H1 (cell line): ENCODE data around the gene ZACN. TPM values are rescaled to one million over a fixed set of nuclear protein-coding genes. Genes with fewer than 3 reads are reported as not detected.

Experiments
- CTCF ChIA-PET: fragments of 300-600 bp; sonication (Branson Sonifier 250); formaldehyde crosslinking; loops from one replicate; lab custom pipeline; 2021; ENCODE audit not compliant: partially characterized antibody; lab: Charles Lee
- POLR2A ChIA-PET: fragments of 300-600 bp; sonication (Branson Sonifier 250); formaldehyde crosslinking; loops from one replicate; lab custom pipeline; 2021; ENCODE audit warnings: inconsistent platforms; ENCODE audit not compliant: partially characterized antibody; lab: Charles Lee
- DNase-seq, 2 experiments: peaks; one replicate each; pipeline versions ENCODE4 v3.0.0 to v3.0.0-alpha.2; 2010 to 2022; ENCODE audit warnings: low spot score in 2 of 2, low read depth in 1 of 2, mixed read lengths in 1 of 2
- FAIRE-seq: peaks from 2 replicates; lab custom pipeline; 2011; peaks lifted over from hg19 to GRCh38; lab: Jason Lieb, UNC
- H2AFZ ChIP-seq: 2 replicates; pipeline ENCODE4 v1.8.1; 2012; ENCODE audit warnings: low read length, inconsistent platforms
- H2AK5ac ChIP-seq: 2 replicates; pipeline ENCODE4 v1.6.1; 2013; ENCODE audit warnings: low read depth, low read length
- H2BK120ac ChIP-seq: replicated peaks from 2 replicates; pipeline ENCODE3; 2013; ENCODE audit warnings: low read depth, low read length, inconsistent platforms
- H2BK12ac ChIP-seq: 2 replicates; pipeline ENCODE4 v1.6.1; 2013; ENCODE audit warnings: low read depth, low read length
- H2BK15ac ChIP-seq: 2 replicates; pipeline ENCODE4 v1.6.1; 2013; ENCODE audit warnings: low read length
- H2BK20ac ChIP-seq: 2 replicates; pipeline ENCODE4 v1.6.1; 2013; ENCODE audit warnings: low read length
- H2BK5ac ChIP-seq: 2 replicates; pipeline ENCODE4 v1.6.1; 2013; ENCODE audit warnings: low read depth, low read length
- H3K14ac ChIP-seq: 2 replicates; pipeline ENCODE4 v1.6.1; 2013; ENCODE audit warnings: inconsistent platforms; ENCODE audit not compliant: insufficient read length
- H3K18ac ChIP-seq: 2 replicates; pipeline ENCODE4 v1.6.1; 2013; ENCODE audit warnings: low read length; ENCODE audit errors: extremely low read depth
- H3K23ac ChIP-seq: 2 replicates; pipeline ENCODE4 v1.6.1; 2013; ENCODE audit warnings: inconsistent platforms; ENCODE audit not compliant: insufficient read length
- H3K23me2 ChIP-seq: 2 replicates; pipeline ENCODE4 v1.6.1; 2013; ENCODE audit warnings: low read depth, low read length
- H3K27ac ChIP-seq: 2 replicates; pipeline ENCODE4 v1.6.1; 2011; ENCODE audit warnings: low read depth, low read length, inconsistent platforms
- H3K27me3 ChIP-seq, 4 experiments: replicated peaks in 1 of 4; 1 replicate in 1 of 4; 2 replicates in 3 of 4; pipeline versions ENCODE4 v1.6.1 to v1.8.1; 2011 to 2013; ENCODE audit warnings: low read length in 3 of 4, mild to moderate bottlenecking in 3 of 4, inconsistent platforms in 2 of 4, mixed read lengths in 2 of 4, moderate library complexity in 1 of 4; ENCODE audit not compliant: control insufficient read depth in 3 of 4, insufficient read depth in 3 of 4; ENCODE audit errors: extremely low read depth in 1 of 4
- H3K36me3 ChIP-seq, 4 experiments: 2 replicates each; pipeline versions ENCODE4 v1.6.1 to v1.8.1; 2011 to 2013; ENCODE audit warnings: mild to moderate bottlenecking in 4 of 4, low read length in 3 of 4, moderate library complexity in 2 of 4, control low read depth in 1 of 4, inconsistent platforms in 1 of 4; ENCODE audit not compliant: insufficient read depth in 4 of 4, control insufficient read depth in 2 of 4
- H3K4ac ChIP-seq: replicated peaks from 2 replicates; pipeline ENCODE3; 2013; ENCODE audit warnings: low read length, low read depth, mixed read lengths, inconsistent platforms; ENCODE audit not compliant: insufficient read length
- H3K4me1 ChIP-seq, 4 experiments: replicated peaks in 1 of 4; 1 replicate in 1 of 4; 2 replicates in 3 of 4; pipeline versions ENCODE4 v1.6.1 to v1.8.1; 2011 to 2013; ENCODE audit warnings: low read length in 3 of 4, inconsistent platforms in 2 of 4, mixed read lengths in 1 of 4; ENCODE audit not compliant: insufficient read depth in 4 of 4, control insufficient read depth in 3 of 4
- H3K4me2 ChIP-seq, 2 experiments: 2 replicates each; pipeline versions ENCODE4 v1.6.1 to v1.8.1; 2011 to 2013; ENCODE audit warnings: low read depth in 2 of 2, low read length in 2 of 2, control low read depth in 1 of 2, inconsistent platforms in 1 of 2, mild to moderate bottlenecking in 1 of 2; ENCODE audit not compliant: insufficient read depth in 1 of 2
- H3K4me3 ChIP-seq, 4 experiments: fragments of 200-600, 300-600 bp in 1 of 4; sonication (generic), shearing (Covaris generic), sonication (Bioruptor Twin) in 1 of 4; 2 replicates each; pipeline versions ENCODE4 v1.5.1 to v1.8.1; 2011 to 2016; ENCODE audit warnings: low read length in 4 of 4, low read depth in 3 of 4, control low read depth in 2 of 4, inconsistent platforms in 2 of 4, mild to moderate bottlenecking in 2 of 4, mixed read lengths in 1 of 4, moderate library complexity in 1 of 4; ENCODE audit not compliant: insufficient read depth in 2 of 4; ENCODE audit errors: extremely low read depth in 1 of 4
- H3K56ac ChIP-seq: replicated peaks from 2 replicates; pipeline ENCODE3; 2013; ENCODE audit warnings: low read depth, mild to moderate bottlenecking, mixed read lengths, low read length, inconsistent platforms; ENCODE audit not compliant: insufficient read length
- H3K79me1 ChIP-seq: 2 replicates; pipeline ENCODE4 v1.6.1; 2013; ENCODE audit warnings: low read depth, low read length, control low read depth
- H3K79me2 ChIP-seq, 2 experiments: 2 replicates each; pipeline versions ENCODE4 v1.6.1 to v1.8.1; 2012 to 2013; ENCODE audit warnings: low read length in 2 of 2, mild to moderate bottlenecking in 2 of 2, inconsistent platforms in 1 of 2; ENCODE audit not compliant: insufficient read depth in 2 of 2, control insufficient read depth in 1 of 2
- H3K9ac ChIP-seq, 4 experiments: replicated peaks in 1 of 4; 1 replicate in 1 of 4; 2 replicates in 3 of 4; pipeline versions ENCODE4 v1.6.1 to v1.8.1; 2011 to 2013; ENCODE audit warnings: low read depth in 3 of 4, low read length in 3 of 4, control low read depth in 2 of 4, mild to moderate bottlenecking in 2 of 4, moderate library complexity in 2 of 4, inconsistent platforms in 1 of 4; ENCODE audit errors: extremely low read depth in 1 of 4
- H3K9me3 ChIP-seq, 2 experiments: 2 replicates each; pipeline versions ENCODE4 v1.6.1 to v1.8.1; 2012 to 2013; ENCODE audit warnings: mild to moderate bottlenecking in 2 of 2, moderate library complexity in 2 of 2, control low read depth in 1 of 2, inconsistent platforms in 1 of 2, low read depth in 1 of 2, low read length in 1 of 2, mixed read lengths in 1 of 2; ENCODE audit not compliant: insufficient read depth in 2 of 2
- H4K20me1 ChIP-seq, 2 experiments: replicated peaks in 1 of 2; 2 replicates each; pipeline versions ENCODE3 to v1.8.1; 2011 to 2013; ENCODE audit warnings: inconsistent platforms in 2 of 2, low read length in 2 of 2, mild to moderate bottlenecking in 1 of 2; ENCODE audit not compliant: insufficient read depth in 2 of 2, control insufficient read depth in 1 of 2
- H4K5ac ChIP-seq: 2 replicates; pipeline ENCODE4 v1.6.1; 2013; ENCODE audit warnings: low read length, low read depth, mixed read lengths, inconsistent platforms; ENCODE audit not compliant: insufficient read length
- H4K8ac ChIP-seq: 2 replicates; pipeline ENCODE4 v1.8.0; 2013; ENCODE audit warnings: mild to moderate bottlenecking, moderate library complexity, low read length, inconsistent platforms; ENCODE audit not compliant: insufficient read depth; ENCODE audit errors: extremely low read depth
- H4K91ac ChIP-seq: replicated peaks from 2 replicates; pipeline ENCODE3; 2013; ENCODE audit warnings: low read length, mixed read lengths, inconsistent platforms; ENCODE audit not compliant: insufficient read length
- ASH2L ChIP-seq: fragments of 200-600, 300-600 bp; sonication (generic); IDR thresholded peaks from one replicate; pipeline ENCODE4 v1.7.1; 2017; ENCODE audit warnings: low read length
- CEBPB ChIP-seq: IDR thresholded peaks from 2 replicates; pipeline ENCODE4 v1.6.1; 2012; ENCODE audit warnings: low read depth, low read length
- CHD2 ChIP-seq: IDR thresholded peaks from 2 replicates; pipeline ENCODE4 v1.6.1; 2012; ENCODE audit warnings: low read length, improper control_type of control experiment
- GTF2F1 ChIP-seq: IDR thresholded peaks from 2 replicates; pipeline ENCODE4 v1.6.1; 2012; ENCODE audit warnings: low read depth, low read length, improper control_type of control experiment, borderline replicate concordance
- HDAC6 ChIP-seq: IDR thresholded peaks from one replicate; pipeline ENCODE4 v1.7.1; 2012; ENCODE audit warnings: low read depth, mild to moderate bottlenecking, inconsistent platforms, low read length, moderate library complexity
- POLR2AphosphoS5 ChIP-seq: IDR thresholded peaks from 2 replicates; pipeline ENCODE4 v1.6.1; 2011; ENCODE audit warnings: low read depth, low read length
- SUZ12 ChIP-seq: fragments of 200-600 bp; sonication (generic); IDR thresholded peaks from 2 replicates; pipeline ENCODE4 v1.6.1; 2012; ENCODE audit warnings: mild to moderate bottlenecking, inconsistent platforms, low read length, moderate library complexity, mixed read lengths
- TBP ChIP-seq: IDR thresholded peaks from 2 replicates; pipeline ENCODE4 v1.6.1; 2011; ENCODE audit warnings: low read depth, low read length, improper control_type of control experiment
- YY1 ChIP-seq: IDR thresholded peaks from 2 replicates; pipeline ENCODE4 v1.6.1; 2011; ENCODE audit warnings: low read depth, mild to moderate bottlenecking, low read length
- ZNF274 ChIP-seq: IDR thresholded peaks from 2 replicates; pipeline ENCODE4 v1.7.0; 2012; ENCODE audit warnings: low read length, borderline replicate concordance; ENCODE audit errors: extremely low read depth
- WGBS, 2 experiments: shearing (Covaris generic) in 1 of 2; methylation state at CpG; one replicate each; pipeline versions ENCODE4 v1.1.6 to v1.1.7; 2013 to 2015; ENCODE audit warnings: low lambda C conversion rate in 2 of 2, mixed read lengths in 2 of 2, inconsistent platforms in 1 of 2, low coverage in 1 of 2, missing lambda C conversion rate in 1 of 2; ENCODE audit not compliant: insufficient replicate concordance in 2 of 2, insufficient coverage in 1 of 2, insufficient read length in 1 of 2; ENCODE audit errors: extremely low coverage in 1 of 2, missing lambda C conversion rate in 1 of 2; 5-methylcytosine and 5-hydroxymethylcytosine counted together
- polyA plus RNA-seq, 7 experiments: library from polyadenylated mRNA; depleted of rRNA in 3 of 7; stranded (reverse) in 5 of 7; unstranded in 2 of 7; fragments of >200 nt in 5 of 7; fragments of 200-250 nt in 2 of 7; gene quantifications; 1 replicate in 5 of 7; 2 replicates in 1 of 7; 4 replicates in 1 of 7; pipeline versions ENCODE4 v1.2.1 to v1.2.3, GENCODE V29; 2011 to 2013; ENCODE audit warnings: missing spikeins in 2 of 7, mixed read lengths in 2 of 7
- total RNA-seq: library from RNA; stranded (reverse); fragmentation: NEBNext Ultra II Directional; extraction: Animal tissue kit (Norgen Biotek cat#: 25700); gene quantifications from 2 replicates; pipeline ENCODE4 v1.2.1, GENCODE V29; 2021
- TF ChIP-seq, protein P1 (sequence below): IDR thresholded peaks from 2 replicates; pipeline ENCODE4 v1.6.1; 2012; ENCODE audit warnings: inconsistent platforms
- TF ChIP-seq, protein P2 (sequence below): IDR thresholded peaks from 2 replicates; pipeline ENCODE4 v1.6.1; 2012; ENCODE audit warnings: inconsistent platforms

ZACN gene
- total and polyA plus RNA-seq, 2 of the 8 experiments (the other 6 are each of a cell fraction or from before 2014, with no cell fraction given): 0.26 TPM; not detected in 1

GRCh38 chr17:76050538-76051467 lies 28.2 kb upstream of the ZACN start:
- Histone ChIP-seq H3K36me3 (peaks cover 14 to 61% (median 37%) of the 10 kb centered on the region in 4 experiments), H3K27me3 (no peaks in the 10 kb centered on the region), H3K23me2 (no peaks in the 10 kb centered on the region), H2AK5ac (no peak overlapping the region), H2BK12ac (no peak overlapping the region), H3K9me3 (no peaks in the 10 kb centered on the region), H4K91ac (no peak overlapping the region), H2BK15ac (no peak overlapping the region), H3K56ac (no peak overlapping the region), H3K79me1 (no peaks in the 10 kb centered on the region; the same call in 1 of the 2 replicates), H3K9ac (no peak overlapping the region), H3K27ac (no peak overlapping the region), H3K4me2 (no peak overlapping the region), H2BK20ac (no peak overlapping the region), H4K20me1 (no peaks in the 10 kb centered on the region), H3K23ac (no peak overlapping the region), H4K8ac (no peak overlapping the region), H2BK5ac (no peak overlapping the region; the same call in 1 of the 2 replicates), H2AFZ (no peak overlapping the region), H3K4me3 (no peak overlapping the region), H3K14ac (no peak overlapping the region), H3K4me1 (peaks cover 0 to 2% (median 0%) of the 10 kb centered on the region in 4 experiments; a peak in 1 of 7 replicates), H2BK120ac (no peak overlapping the region), H4K5ac (no peak overlapping the region), H3K18ac (no peak overlapping the region), H3K79me2 (no peaks in the 10 kb centered on the region), H3K4ac (no peak overlapping the region)
- DNase-seq (no peak), FAIRE-seq (no peak)
- ChIA-PET POLR2A (interaction anchor here (0.6 to 1.6 kb wide), 4 partner anchors 9 to 111 kb away, joined by 3 to 5 read pairs (median 4); no protein-coding TSS in a partner anchor), CTCF (interaction anchor here (0.7 to 1.7 kb wide), 3 partner anchors 30 to 408 kb away, joined by 3 to 5 read pairs (median 3); no protein-coding TSS in a partner anchor)
- WGBS, 2 experiments: 92% methylated on average over 11 of the region's 11 CpGs; no CpG with 5 or more reads in 1 of the 2 experiments
- TF ChIP-seq YY1 (no peak), GTF2F1 (no peak), ZNF274 (no peak), SUZ12 (no peak), TBP (no peak), CHD2 (no peak), ASH2L (no peak), POLR2AphosphoS5 (no peak), HDAC6 (no peak), CEBPB (no peak)
- TF ChIP-seq, protein P1, sequence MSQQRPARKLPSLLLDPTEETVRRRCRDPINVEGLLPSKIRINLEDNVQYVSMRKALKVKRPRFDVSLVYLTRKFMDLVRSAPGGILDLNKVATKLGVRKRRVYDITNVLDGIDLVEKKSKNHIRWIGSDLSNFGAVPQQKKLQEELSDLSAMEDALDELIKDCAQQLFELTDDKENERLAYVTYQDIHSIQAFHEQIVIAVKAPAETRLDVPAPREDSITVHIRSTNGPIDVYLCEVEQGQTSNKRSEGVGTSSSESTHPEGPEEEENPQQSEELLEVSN: no peak
- TF ChIP-seq, protein P2, sequence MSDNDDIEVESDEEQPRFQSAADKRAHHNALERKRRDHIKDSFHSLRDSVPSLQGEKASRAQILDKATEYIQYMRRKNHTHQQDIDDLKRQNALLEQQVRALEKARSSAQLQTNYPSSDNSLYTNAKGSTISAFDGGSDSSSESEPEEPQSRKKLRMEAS: no peak
